Chondrocyte (in vitro differentiated cells): Measurements from ENCODE around the gene WDHD1. TPM values are rescaled to one million over a fixed set of nuclear protein-coding genes. Genes with fewer than 3 reads are reported as not detected.

Source experiments
- DNase-seq: peaks from one replicate; pipeline ENCODE4 v3.0.0; 2021; ENCODE audit warnings: mixed read lengths, low spot score
- H3K27ac Mint-ChIP-seq: one replicate; pipeline ENCODE4 v1.8.0; 2021; ENCODE audit warnings: mild to moderate bottlenecking, moderate library complexity, mixed read lengths; ENCODE audit not compliant: unreplicated experiment
- H3K27me3 Mint-ChIP-seq: 2 replicates; pipeline ENCODE4 v1.8.0; 2021; ENCODE audit warnings: low read depth, mixed read lengths
- H3K36me3 Mint-ChIP-seq: 2 replicates; pipeline ENCODE4 v1.8.0; 2021; ENCODE audit warnings: low read depth, mixed read lengths
- H3K4me1 Mint-ChIP-seq: 2 replicates; pipeline ENCODE4 v1.8.0; 2021; ENCODE audit warnings: low read depth, mild to moderate bottlenecking, mixed read lengths
- H3K4me3 Mint-ChIP-seq: one replicate; pipeline ENCODE4 v1.8.0; 2021; ENCODE audit warnings: mild to moderate bottlenecking, moderate library complexity, mixed read lengths; ENCODE audit not compliant: unreplicated experiment
- H3K9me3 Mint-ChIP-seq: 2 replicates; pipeline ENCODE4 v1.8.0; 2021; ENCODE audit warnings: low read depth, mixed read lengths
- total RNA-seq: library from RNA; stranded (reverse); gene quantifications from 3 replicates; pipeline ENCODE4 v1.2.1, GENCODE V29; 2021
- TF ChIP-seq, protein P1 (sequence below): fragments of 200-600 bp; sonication (generic); IDR thresholded peaks from 2 replicates; pipeline ENCODE4 v1.5.0; 2021; ENCODE audit warnings: antibody characterized with exemption, mild to moderate bottlenecking, moderate library complexity

Gene WDHD1
- total RNA-seq, 1 donor from 2014 or later, result 7.1 TPM

DNA sequence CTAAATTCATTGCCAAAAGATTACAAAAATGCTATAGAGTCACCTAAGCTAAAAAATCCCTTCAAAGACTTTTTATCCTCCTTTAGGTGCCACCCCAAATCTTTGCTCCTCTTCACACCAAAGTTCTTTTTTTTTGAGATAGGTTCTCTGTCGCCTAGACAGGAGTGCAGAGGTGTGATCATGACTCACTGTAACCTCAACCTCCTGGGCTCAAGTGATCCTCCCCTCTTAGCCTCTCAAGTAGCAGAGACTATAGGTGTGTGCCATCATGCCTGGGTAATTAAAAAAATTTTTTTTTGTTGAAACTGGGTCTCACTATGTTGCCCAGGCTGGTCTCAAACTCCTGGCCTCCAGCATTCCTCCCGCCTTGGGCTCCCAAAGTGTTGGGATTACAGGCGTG, 47.9 kb downstream of the WDHD1 start:
- H3K36me3 Mint-ChIP-seq, result peaks cover 2% of the 10 kb centered on the region
- DNase-seq, result no peak
- no peak overlapping the region for H3K4me3 Mint-ChIP-seq
- no peak overlapping the region for H3K27ac Mint-ChIP-seq
- H3K4me1 Mint-ChIP-seq, result peaks cover 16% of the 10 kb centered on the region
- H3K9me3 Mint-ChIP-seq, result no peaks in the 10 kb centered on the region
- H3K27me3 Mint-ChIP-seq, result no peaks in the 10 kb centered on the region
- TF ChIP-seq, protein P1, sequence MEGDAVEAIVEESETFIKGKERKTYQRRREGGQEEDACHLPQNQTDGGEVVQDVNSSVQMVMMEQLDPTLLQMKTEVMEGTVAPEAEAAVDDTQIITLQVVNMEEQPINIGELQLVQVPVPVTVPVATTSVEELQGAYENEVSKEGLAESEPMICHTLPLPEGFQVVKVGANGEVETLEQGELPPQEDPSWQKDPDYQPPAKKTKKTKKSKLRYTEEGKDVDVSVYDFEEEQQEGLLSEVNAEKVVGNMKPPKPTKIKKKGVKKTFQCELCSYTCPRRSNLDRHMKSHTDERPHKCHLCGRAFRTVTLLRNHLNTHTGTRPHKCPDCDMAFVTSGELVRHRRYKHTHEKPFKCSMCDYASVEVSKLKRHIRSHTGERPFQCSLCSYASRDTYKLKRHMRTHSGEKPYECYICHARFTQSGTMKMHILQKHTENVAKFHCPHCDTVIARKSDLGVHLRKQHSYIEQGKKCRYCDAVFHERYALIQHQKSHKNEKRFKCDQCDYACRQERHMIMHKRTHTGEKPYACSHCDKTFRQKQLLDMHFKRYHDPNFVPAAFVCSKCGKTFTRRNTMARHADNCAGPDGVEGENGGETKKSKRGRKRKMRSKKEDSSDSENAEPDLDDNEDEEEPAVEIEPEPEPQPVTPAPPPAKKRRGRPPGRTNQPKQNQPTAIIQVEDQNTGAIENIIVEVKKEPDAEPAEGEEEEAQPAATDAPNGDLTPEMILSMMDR, result no peak

DNA sequence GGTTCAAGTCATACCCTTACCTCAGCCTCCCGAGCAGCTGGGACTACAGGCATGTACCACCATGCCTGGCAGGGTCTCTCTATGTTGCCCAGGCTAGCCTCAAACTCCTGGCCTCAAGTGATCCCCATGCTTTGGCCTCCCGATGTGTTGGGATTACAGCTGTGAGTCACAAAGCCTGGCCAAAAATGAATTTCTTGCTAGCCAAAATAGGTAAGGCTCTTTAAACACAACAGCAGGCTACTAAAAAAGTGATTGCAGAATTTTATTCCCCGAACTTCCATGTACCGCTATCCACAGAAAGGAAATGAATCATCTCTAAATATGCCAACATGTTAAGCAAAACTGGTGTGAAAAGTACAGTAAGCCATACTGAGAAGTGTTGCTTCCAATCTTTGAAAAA, 50.6 kb downstream of the WDHD1 start:
- peak overlapping the region; percentile 61 for H3K27ac Mint-ChIP-seq
- H3K4me3 Mint-ChIP-seq, result no peak overlapping the region
- peaks cover 16% of the 10 kb centered on the region for H3K4me1 Mint-ChIP-seq
- H3K9me3 Mint-ChIP-seq, result no peaks in the 10 kb centered on the region
- TF ChIP-seq, protein P1, result no peak
- peaks cover 5% of the 10 kb centered on the region for H3K36me3 Mint-ChIP-seq
- H3K27me3 Mint-ChIP-seq, result no peaks in the 10 kb centered on the region
- no peak for DNase-seq

DNA sequence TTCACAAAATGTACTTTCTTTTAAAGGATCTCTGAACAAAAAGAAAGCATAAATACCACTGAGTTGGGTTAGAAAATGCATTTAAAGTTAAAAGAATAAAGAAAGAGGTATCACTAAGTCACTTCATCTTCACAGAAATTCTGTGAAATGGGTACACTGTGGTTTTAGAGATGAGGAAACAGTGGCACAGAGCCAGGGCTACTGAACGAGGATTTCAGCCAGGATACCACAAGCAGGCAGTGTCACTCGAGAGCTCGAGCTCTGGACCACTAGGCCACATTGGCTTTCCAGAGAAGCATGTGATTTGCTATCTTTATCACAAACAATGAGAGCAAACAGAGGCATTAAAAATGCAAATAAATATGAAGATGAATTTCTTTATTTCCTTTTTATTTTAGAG, 51.0 kb downstream of the WDHD1 start:
- TF ChIP-seq, protein P1, result no peak
- Mint-ChIP-seq H3K27me3 (no peaks in the 10 kb centered on the region), H3K4me1 (peaks cover 16% of the 10 kb centered on the region), H3K9me3 (no peaks in the 10 kb centered on the region), H3K36me3 (peaks cover 5% of the 10 kb centered on the region), H3K27ac (peak overlapping the region; percentile 61), H3K4me3 (no peak overlapping the region)
- no peak for DNase-seq

DNA sequence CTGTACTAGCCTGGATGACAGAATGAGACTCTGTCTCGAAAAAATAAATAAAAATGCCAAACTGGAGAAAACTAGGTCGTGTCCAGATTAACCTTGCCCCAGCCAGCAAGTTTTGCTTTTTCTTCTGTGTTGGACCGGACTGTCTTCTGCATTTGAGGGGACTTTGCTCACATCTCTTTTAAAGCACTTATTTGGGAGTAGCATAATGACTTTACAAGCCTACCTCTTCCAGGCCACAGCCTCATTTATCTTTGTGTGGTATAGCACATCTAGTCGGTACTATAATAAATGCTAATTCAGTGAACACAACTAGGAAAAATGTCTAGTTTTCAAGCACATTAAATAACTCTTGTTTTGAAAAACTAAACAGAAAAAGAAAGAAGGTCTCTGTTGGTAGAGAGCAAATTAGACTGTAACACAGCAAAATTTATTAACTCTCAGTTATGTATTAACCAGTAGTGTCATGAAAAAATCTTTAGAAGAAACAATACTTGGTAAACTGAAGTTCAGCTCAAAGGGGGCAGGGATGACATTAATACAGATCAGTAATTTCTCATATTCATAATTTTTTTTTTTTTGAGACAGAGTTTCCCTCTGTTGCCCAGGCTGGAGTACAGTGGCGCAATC, 52.0 kb downstream of the WDHD1 start:
- TF ChIP-seq, protein P1, result no peak
- Mint-ChIP-seq H3K9me3 (no peaks in the 10 kb centered on the region), H3K36me3 (peaks cover 3% of the 10 kb centered on the region), H3K4me1 (peaks cover 16% of the 10 kb centered on the region), H3K27ac (no peak overlapping the region), H3K4me3 (no peak overlapping the region), H3K27me3 (no peaks in the 10 kb centered on the region)
- no peak for DNase-seq

DNA sequence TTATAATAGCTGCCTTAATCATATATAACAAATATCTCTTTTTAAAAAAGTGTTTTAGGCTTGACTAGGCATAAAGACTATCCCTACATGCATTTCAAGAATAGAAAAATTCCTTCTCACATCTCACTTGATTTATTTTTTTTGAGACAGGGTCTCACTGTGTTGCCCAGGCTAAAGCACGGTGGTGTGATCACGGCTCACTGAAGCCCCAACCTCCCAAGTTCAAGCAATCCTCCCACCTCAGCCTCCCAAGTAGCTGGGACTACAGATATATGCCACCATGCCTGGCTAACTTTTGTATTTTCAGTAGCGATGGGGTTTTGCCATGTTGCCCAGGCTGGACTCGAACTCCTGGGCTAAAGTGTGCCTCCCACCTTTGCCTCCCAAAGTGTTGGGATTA, 59.4 kb downstream of the WDHD1 start:
- no peaks in the 10 kb centered on the region for H3K4me1 Mint-ChIP-seq
- H3K36me3 Mint-ChIP-seq, result peaks cover 3% of the 10 kb centered on the region
- H3K27me3 Mint-ChIP-seq, result no peaks in the 10 kb centered on the region
- TF ChIP-seq, protein P1, result no peak
- no peak for DNase-seq
- H3K9me3 Mint-ChIP-seq, result no peaks in the 10 kb centered on the region
- no peak overlapping the region for H3K27ac Mint-ChIP-seq
- no peak overlapping the region for H3K4me3 Mint-ChIP-seq
